A673 (cell line): Measurements from ENCODE around the gene COL8A1. TPM values are rescaled to one million over a fixed set of nuclear protein-coding genes. Genes with fewer than 3 reads are reported as not detected.

ENCODE experiments used
- BruUV-seq: library from RNA; stranded (reverse); fragments of 400-500 nt; replicated peaks from 2 replicates; lab custom pipeline; 2021; lab: Mats Ljungman, UMichigan
- CTCF ChIA-PET: fragments of 300-600 bp; sonication (Branson Sonifier 250); formaldehyde crosslinking; loops from one replicate; lab custom pipeline; 2022; ENCODE audit warnings: antibody characterized with exemption; lab: Charles Lee
- POLR2A ChIA-PET: fragments of 300-600 bp; sonication (Branson Sonifier 250); formaldehyde crosslinking; loops from one replicate; lab custom pipeline; 2022; ENCODE audit warnings: antibody characterized with exemption; ENCODE audit not compliant: low non-redundant PET; lab: Charles Lee
- DNase-seq: peaks from one replicate; pipeline ENCODE4 v3.0.0-alpha.2; 2015; ENCODE audit warnings: low spot score
- H3K27ac ChIP-seq: fragments of 200-600 bp; sonication (generic); 2 replicates; pipeline ENCODE4 v1.5.1; 2016; ENCODE audit warnings: mixed run types, low read depth, mild to moderate bottlenecking, mixed read lengths, antibody characterized with exemption, low read length; ENCODE audit not compliant: poor library complexity, severe bottlenecking
- H3K27me3 ChIP-seq: fragments of 200-600 bp; sonication (generic); replicated peaks from 2 replicates; pipeline ENCODE4 v1.6.1; 2017; ENCODE audit warnings: mixed run types, low read depth, mild to moderate bottlenecking, mixed read lengths, antibody characterized with exemption, low read length; ENCODE audit not compliant: insufficient read depth, poor library complexity
- H3K36me3 ChIP-seq: fragments of 200-600 bp; sonication (generic); 2 replicates; pipeline ENCODE4 v1.6.1; 2016; ENCODE audit warnings: mixed run types, mild to moderate bottlenecking, mixed read lengths, antibody characterized with exemption, low read length; ENCODE audit not compliant: insufficient read depth, poor library complexity, severe bottlenecking
- H3K4me1 ChIP-seq: fragments of 200-600 bp; sonication (generic); 2 replicates; pipeline ENCODE4 v1.6.1; 2017; ENCODE audit warnings: mixed run types, mild to moderate bottlenecking, mixed read lengths, antibody characterized with exemption, low read length; ENCODE audit not compliant: insufficient read depth, poor library complexity, severe bottlenecking
- H3K4me3 ChIP-seq: fragments of 200-600 bp; sonication (generic); 2 replicates; pipeline ENCODE4 v1.5.1; 2016; ENCODE audit warnings: low read depth, mixed run types, mild to moderate bottlenecking, mixed read lengths, low read length; ENCODE audit not compliant: poor library complexity, severe bottlenecking
- H3K9me3 ChIP-seq: fragments of 200-600 bp; sonication (generic); 2 replicates; pipeline ENCODE4 v1.6.1; 2016; ENCODE audit warnings: mixed run types, low read depth, mild to moderate bottlenecking, mixed read lengths, antibody characterized with exemption, low read length; ENCODE audit not compliant: poor library complexity, severe bottlenecking
- EZH2 ChIP-seq: fragments of 200-600 bp; sonication (generic); IDR thresholded peaks from 2 replicates; pipeline ENCODE4 v1.6.1; 2017; ENCODE audit warnings: borderline replicate concordance, low read depth, mild to moderate bottlenecking, mixed read lengths, antibody characterized with exemption, low read length; ENCODE audit not compliant: poor library complexity, severe bottlenecking
- intact Hi-C: fragments of 100-400 bp; cut with micrococcal nuclease; formaldehyde crosslinking; loops from one replicate; pipeline ENCODE4 v1.10.0; 2022; ENCODE audit not compliant: unreplicated experiment
- total RNA-seq: library from RNA; stranded (reverse); gene quantifications from 2 replicates; pipeline ENCODE4 v1.2.3, GENCODE V29; 2021
- TF ChIP-seq, protein P1 (sequence below): fragments of 300-800, 200-600 bp; sonication (generic); conservative IDR thresholded peaks from 2 replicates; pipeline ENCODE4 v1.5.1; 2017; ENCODE audit warnings: low read depth, mild to moderate bottlenecking, antibody characterized with exemption, low read length, moderate library complexity, mixed read lengths

COL8A1 gene
- total RNA-seq, 1 experiment from 2014 or later, result 2.5 TPM

DNA sequence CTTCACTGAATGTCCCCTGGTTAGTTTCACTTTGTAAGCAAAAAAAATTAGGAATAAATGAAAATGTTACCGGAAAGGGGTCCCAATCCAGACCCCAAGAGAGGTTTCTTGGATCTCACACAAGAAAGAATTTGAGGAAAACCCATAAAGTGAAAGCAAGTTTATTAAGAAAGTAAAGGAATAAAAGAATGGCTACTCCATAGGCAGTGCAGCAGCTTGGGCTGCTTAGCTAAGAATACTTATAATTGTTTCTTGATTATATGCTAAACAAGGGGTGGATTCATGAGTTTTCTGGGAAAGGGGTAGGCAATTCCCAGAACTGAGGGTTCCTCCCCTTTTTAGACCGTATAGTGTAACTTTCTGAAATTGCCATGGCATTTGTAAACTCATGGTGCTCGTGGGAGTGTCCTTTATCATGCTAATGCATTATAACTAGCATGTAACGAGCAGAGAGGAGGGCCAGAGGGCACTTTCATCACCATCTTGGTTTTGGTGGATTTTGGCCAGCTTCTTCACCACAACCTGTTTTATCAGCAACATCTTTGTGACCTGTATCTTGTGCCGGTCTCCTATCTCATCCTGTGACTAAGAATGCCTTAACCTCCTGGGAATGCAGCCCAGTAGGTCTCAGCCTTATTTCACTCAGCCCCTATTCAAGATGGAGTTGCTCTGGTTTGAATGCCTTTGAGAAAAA, 138.3 kb downstream of the COL8A1 start:
- CTCF ChIA-PET, result no interaction called here

DNA sequence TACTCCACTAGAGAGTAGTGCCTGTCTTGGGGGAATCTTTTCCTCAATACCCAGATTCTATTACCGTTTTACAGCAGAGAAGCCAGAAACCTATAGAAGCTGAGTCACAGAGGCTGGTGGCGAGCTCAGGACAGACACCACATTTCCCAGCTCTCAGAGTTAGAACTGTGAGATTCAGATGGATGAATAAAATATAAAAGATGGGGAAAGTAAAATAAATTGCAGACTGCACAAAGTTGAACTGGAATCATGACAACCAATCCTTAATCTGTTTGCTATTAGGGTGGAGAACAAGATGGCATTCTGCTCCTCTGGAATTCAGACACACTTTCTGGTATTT, 138.8 kb downstream of the COL8A1 start:
- no TSS peak for BruUV-seq
- Histone ChIP-seq H3K4me1 (peaks cover 19% of the 10 kb centered on the region), H3K27ac (no peak overlapping the region), H3K4me3 (no peak overlapping the region), H3K27me3 (peaks cover 35% of the 10 kb centered on the region), H3K36me3 (no peaks in the 10 kb centered on the region), H3K9me3 (no peaks in the 10 kb centered on the region)
- intact Hi-C loops, result no loop called here
- TF ChIP-seq, protein P1, sequence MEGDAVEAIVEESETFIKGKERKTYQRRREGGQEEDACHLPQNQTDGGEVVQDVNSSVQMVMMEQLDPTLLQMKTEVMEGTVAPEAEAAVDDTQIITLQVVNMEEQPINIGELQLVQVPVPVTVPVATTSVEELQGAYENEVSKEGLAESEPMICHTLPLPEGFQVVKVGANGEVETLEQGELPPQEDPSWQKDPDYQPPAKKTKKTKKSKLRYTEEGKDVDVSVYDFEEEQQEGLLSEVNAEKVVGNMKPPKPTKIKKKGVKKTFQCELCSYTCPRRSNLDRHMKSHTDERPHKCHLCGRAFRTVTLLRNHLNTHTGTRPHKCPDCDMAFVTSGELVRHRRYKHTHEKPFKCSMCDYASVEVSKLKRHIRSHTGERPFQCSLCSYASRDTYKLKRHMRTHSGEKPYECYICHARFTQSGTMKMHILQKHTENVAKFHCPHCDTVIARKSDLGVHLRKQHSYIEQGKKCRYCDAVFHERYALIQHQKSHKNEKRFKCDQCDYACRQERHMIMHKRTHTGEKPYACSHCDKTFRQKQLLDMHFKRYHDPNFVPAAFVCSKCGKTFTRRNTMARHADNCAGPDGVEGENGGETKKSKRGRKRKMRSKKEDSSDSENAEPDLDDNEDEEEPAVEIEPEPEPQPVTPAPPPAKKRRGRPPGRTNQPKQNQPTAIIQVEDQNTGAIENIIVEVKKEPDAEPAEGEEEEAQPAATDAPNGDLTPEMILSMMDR, result no peak
- no peak for TF ChIP-seq EZH2
- POLR2A ChIA-PET, result no interaction called here
- DNase-seq, result peak; percentile 12
- CTCF ChIA-PET, result no interaction called here

More for the DNA sequence above, 138.3 kb downstream of the COL8A1 start:
- Histone ChIP-seq H3K4me3 (no peak overlapping the region), H3K36me3 (no peaks in the 10 kb centered on the region), H3K27ac (no peak overlapping the region), H3K27me3 (peaks cover 30% of the 10 kb centered on the region), H3K4me1 (peaks cover 19% of the 10 kb centered on the region), H3K9me3 (no peaks in the 10 kb centered on the region)
- POLR2A ChIA-PET, result interaction anchor here (0.8 kb wide), 1 partner anchor 589 kb away, joined by 3 read pairs; no protein-coding TSS in a partner anchor
- TF ChIP-seq, protein P1, result no peak
- TF ChIP-seq EZH2, result no peak
- intact Hi-C loops, result no loop called here
- peak; percentile 46 for DNase-seq
- no TSS peak for BruUV-seq

DNA sequence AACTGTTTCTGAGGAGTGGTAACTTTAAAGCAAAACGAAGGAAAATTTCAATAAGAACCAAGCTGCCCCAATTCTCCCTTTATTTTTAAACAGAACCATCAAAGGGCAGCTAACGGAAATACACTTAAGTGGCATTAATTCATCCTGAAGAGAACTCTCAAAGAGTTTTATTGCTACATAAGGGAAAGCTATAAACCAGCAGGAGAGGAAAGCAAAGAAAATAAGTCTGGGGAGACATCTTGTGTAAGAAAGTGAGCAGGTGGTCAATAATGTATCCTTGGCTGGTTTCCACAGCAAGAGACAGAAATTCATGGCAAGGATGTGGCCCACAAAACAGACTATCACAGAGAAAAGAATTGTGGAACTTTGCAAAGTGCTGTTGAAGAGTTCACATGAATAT, 139.3 kb downstream of the COL8A1 start:
- no peak for TF ChIP-seq EZH2
- TF ChIP-seq, protein P1, result no peak
- Histone ChIP-seq H3K4me3 (no peak overlapping the region), H3K4me1 (peaks cover 19% of the 10 kb centered on the region), H3K27me3 (peaks cover 36% of the 10 kb centered on the region), H3K36me3 (no peaks in the 10 kb centered on the region), H3K27ac (no peak overlapping the region), H3K9me3 (no peaks in the 10 kb centered on the region)
- ChIA-PET POLR2A (no interaction called here), CTCF (no interaction called here)
- no TSS peak for BruUV-seq
- intact Hi-C loops, result no loop called here
- DNase-seq, result peak; percentile 84
